Measurements from ENCODE around the gene HLA-A.

GRCh38 chr6:29925727-29926412 lies 16.5 kb upstream of the HLA-A start:
- TF ChIP-seq, protein P1, sequence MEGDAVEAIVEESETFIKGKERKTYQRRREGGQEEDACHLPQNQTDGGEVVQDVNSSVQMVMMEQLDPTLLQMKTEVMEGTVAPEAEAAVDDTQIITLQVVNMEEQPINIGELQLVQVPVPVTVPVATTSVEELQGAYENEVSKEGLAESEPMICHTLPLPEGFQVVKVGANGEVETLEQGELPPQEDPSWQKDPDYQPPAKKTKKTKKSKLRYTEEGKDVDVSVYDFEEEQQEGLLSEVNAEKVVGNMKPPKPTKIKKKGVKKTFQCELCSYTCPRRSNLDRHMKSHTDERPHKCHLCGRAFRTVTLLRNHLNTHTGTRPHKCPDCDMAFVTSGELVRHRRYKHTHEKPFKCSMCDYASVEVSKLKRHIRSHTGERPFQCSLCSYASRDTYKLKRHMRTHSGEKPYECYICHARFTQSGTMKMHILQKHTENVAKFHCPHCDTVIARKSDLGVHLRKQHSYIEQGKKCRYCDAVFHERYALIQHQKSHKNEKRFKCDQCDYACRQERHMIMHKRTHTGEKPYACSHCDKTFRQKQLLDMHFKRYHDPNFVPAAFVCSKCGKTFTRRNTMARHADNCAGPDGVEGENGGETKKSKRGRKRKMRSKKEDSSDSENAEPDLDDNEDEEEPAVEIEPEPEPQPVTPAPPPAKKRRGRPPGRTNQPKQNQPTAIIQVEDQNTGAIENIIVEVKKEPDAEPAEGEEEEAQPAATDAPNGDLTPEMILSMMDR (IDR thresholded peaks at IDR 0.05) = no peak
- TF ChIP-seq POLR2A (IDR thresholded peaks at IDR 0.05) = no peak

Data from right lobe of liver (tissue), 4 donors.